ENCODE results near the gene TUFM. TPM values are rescaled to one million over a fixed set of nuclear protein-coding genes. Genes with fewer than 3 reads are reported as not detected.
"Not testable (repeated sequence)": the region's sequence is repeated elsewhere in the genome, so short reads cannot be mapped to it uniquely, and the experiment has no call there.

TUFM gene
- total RNA-seq, 1 experiment from 2014 or later, result 198 TPM

DNA sequence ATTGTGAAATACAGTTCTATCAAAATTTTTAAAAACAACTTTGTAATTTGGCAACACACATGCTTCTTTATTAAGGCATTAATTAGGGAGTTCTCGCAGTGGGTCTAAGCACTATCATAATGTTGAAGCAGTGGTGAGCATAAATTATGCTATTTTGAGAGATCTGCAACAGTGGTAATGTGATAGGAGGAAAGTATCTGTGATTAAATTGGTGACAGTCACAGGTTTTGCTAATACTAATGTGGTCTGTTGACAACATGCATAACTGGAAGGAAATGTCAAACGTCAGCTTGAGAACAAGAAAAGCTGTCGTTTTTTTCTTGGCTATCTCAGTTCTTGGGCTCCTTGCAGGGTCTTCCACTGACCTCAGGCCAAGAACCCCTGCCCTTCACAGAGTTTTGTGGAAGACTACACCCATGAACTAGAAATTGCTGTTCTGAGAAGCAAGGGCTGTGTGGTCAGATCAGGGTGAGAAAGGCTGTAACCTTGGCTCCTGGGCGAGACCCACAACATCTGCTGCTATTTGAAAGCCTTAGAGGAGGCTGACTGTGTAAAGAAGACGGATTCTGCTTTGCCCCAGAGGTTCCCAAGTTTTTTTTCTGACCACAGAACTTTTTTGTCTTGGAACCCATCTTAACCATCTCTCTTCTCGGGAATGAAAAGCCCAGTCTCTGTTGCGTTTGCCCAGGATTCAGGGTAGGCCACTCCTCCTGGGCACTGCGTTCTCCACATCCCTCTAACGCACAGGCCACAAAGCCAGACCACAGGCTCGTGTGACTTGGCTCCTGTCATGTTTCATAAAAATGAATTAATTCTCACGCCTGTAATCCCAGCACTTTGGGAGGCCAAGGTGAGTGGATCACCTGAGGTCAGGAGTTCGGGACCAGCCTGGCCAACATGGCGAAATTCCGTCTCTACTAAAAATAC lies 46.1 kb upstream of the TUFM start:
- H3K36me3 Mint-ChIP-seq (ENCODE audit: insufficient read depth, unreplicated experiment), result no peaks in the 10 kb centered on the region
- H3K27ac Mint-ChIP-seq (ENCODE audit: low read depth, unreplicated experiment), result no peak overlapping the region
- TF ChIP-seq, protein P1, sequence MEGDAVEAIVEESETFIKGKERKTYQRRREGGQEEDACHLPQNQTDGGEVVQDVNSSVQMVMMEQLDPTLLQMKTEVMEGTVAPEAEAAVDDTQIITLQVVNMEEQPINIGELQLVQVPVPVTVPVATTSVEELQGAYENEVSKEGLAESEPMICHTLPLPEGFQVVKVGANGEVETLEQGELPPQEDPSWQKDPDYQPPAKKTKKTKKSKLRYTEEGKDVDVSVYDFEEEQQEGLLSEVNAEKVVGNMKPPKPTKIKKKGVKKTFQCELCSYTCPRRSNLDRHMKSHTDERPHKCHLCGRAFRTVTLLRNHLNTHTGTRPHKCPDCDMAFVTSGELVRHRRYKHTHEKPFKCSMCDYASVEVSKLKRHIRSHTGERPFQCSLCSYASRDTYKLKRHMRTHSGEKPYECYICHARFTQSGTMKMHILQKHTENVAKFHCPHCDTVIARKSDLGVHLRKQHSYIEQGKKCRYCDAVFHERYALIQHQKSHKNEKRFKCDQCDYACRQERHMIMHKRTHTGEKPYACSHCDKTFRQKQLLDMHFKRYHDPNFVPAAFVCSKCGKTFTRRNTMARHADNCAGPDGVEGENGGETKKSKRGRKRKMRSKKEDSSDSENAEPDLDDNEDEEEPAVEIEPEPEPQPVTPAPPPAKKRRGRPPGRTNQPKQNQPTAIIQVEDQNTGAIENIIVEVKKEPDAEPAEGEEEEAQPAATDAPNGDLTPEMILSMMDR (IDR thresholded peaks at IDR 0.05; ENCODE audit: unreplicated experiment), result no peak
- no TSS peak for BruUV-seq (replicated peaks)
- ChIA-PET POLR2A (no interaction called here), CTCF (interaction anchor here (1.3 kb wide), 1 partner anchor 53 kb away, joined by 8 read pairs; no protein-coding TSS in a partner anchor)
- H3K4me1 Mint-ChIP-seq (ENCODE audit: insufficient read depth, unreplicated experiment), result no peaks in the 10 kb centered on the region
- H3K4me3 Mint-ChIP-seq (ENCODE audit: unreplicated experiment), result no peak overlapping the region
- H3K27me3 Mint-ChIP-seq (ENCODE audit: insufficient read depth, unreplicated experiment), result no peaks in the 10 kb centered on the region
- H3K9me3 Mint-ChIP-seq (ENCODE audit: unreplicated experiment), result no peaks in the 10 kb centered on the region
- no peak for DNase-seq (ENCODE audit: unreplicated experiment)
- intact Hi-C loops (cut with micrococcal nuclease), result no loop called here

DNA sequence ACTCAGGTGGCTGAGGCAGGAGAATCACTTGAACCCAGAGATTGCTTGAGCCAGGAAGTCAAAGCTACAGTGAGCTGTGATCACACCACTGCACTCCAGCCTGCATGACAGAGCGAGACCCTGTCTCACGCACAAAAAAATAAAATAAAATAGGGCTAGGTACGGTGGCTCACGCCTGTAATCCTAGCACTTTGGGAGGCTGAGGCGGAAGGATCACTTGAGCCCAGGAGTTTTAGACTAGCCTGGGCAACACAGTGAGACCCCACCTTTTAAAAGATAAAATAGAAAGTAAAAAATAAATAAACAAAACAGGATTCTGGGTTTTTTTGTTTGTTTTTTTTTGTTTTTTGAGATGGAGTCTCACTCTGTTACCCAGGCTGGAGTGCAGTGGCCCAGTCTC lies 44.2 kb upstream of the TUFM start:
- H3K36me3 Mint-ChIP-seq (ENCODE audit: insufficient read depth, unreplicated experiment); intact Hi-C loops (cut with micrococcal nuclease); DNase-seq (ENCODE audit: unreplicated experiment); H3K27ac Mint-ChIP-seq (ENCODE audit: low read depth, unreplicated experiment); H3K9me3 Mint-ChIP-seq (ENCODE audit: unreplicated experiment); H3K4me1 Mint-ChIP-seq (ENCODE audit: insufficient read depth, unreplicated experiment); H3K4me3 Mint-ChIP-seq (ENCODE audit: unreplicated experiment); BruUV-seq (replicated peaks); H3K27me3 Mint-ChIP-seq (ENCODE audit: insufficient read depth, unreplicated experiment): not testable (repeated sequence)
- ChIA-PET CTCF (interaction anchor here (0.6 to 1.3 kb wide), 5 partner anchors 15 to 857 kb away, joined by 3 to 8 read pairs (median 4); no protein-coding TSS in a partner anchor), POLR2A (interaction anchor here (1.6 kb wide), 1 partner anchor 11 kb away, joined by 6 read pairs; no protein-coding TSS in a partner anchor)

DNA sequence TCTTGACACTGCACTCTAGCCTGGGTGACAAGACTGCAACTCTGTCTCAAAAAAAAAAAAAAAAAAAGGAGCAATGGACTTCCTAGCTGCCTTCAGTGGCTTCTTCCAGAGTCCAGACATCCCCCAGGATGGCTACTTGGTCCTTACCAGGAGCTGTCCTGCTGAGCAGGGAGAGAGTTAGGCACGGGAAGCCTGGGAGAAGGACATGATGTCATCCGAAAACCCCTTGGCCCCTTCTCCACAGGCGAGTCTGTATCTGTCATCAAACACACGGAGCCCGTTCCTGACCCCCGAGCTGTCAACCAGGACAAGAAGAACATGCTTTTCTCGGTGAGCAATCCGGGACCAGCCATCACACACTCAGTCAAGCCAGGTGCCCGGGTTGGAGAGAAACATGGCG lies 40.8 kb upstream of the TUFM start:
- no peak overlapping the region for H3K27ac Mint-ChIP-seq (ENCODE audit: low read depth, unreplicated experiment)
- no peak for DNase-seq (ENCODE audit: unreplicated experiment)
- BruUV-seq (replicated peaks), result no TSS peak

DNA sequence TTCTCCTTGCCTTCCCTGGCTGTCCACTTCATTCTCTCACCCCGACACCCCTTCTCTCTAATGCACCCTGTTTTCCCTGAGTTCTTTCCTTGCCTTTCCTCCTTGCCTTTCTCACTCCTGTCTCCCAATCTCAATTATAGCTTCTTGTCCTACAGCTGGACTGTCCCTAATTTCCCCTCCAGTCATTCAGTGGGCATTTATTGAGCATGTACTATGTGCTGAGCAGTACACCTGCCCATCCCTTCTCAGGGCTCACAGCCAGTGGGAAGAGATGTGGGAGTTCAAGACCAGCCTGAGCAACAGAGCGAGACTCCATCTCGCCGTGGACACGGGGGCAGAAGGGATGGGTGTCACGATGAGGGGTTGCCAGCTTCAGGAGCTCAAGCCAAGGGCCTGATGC lies 37.9 kb upstream of the TUFM start:
- no peaks in the 10 kb centered on the region for H3K9me3 Mint-ChIP-seq (ENCODE audit: unreplicated experiment)
- TF ChIP-seq, protein P1 (IDR thresholded peaks at IDR 0.05; ENCODE audit: unreplicated experiment), result no peak
- ChIA-PET CTCF (interaction anchor here (1.4 kb wide), 1 partner anchor 11 kb away, joined by 3 read pairs; no protein-coding TSS in a partner anchor), POLR2A (interaction anchor here (1.2 kb wide), 1 partner anchor 37 kb away, joined by 3 read pairs; no protein-coding TSS in a partner anchor)
- H3K36me3 Mint-ChIP-seq (ENCODE audit: insufficient read depth, unreplicated experiment), result no peaks in the 10 kb centered on the region
- DNase-seq (ENCODE audit: unreplicated experiment), result no peak
- no peaks in the 10 kb centered on the region for H3K4me1 Mint-ChIP-seq (ENCODE audit: insufficient read depth, unreplicated experiment)
- H3K27ac Mint-ChIP-seq (ENCODE audit: low read depth, unreplicated experiment), result no peak overlapping the region
- intact Hi-C loops (cut with micrococcal nuclease), result no loop called here
- BruUV-seq (replicated peaks), result no TSS peak
- H3K4me3 Mint-ChIP-seq (ENCODE audit: unreplicated experiment), result no peak overlapping the region
- peaks cover 12% of the 10 kb centered on the region for H3K27me3 Mint-ChIP-seq (ENCODE audit: insufficient read depth, unreplicated experiment)

More for the DNA sequence above, 40.8 kb upstream of the TUFM start:
- no peak overlapping the region for H3K4me3 Mint-ChIP-seq (ENCODE audit: unreplicated experiment)
- intact Hi-C loops (cut with micrococcal nuclease), result no loop called here
- no peaks in the 10 kb centered on the region for H3K9me3 Mint-ChIP-seq (ENCODE audit: unreplicated experiment)
- TF ChIP-seq, protein P1 (IDR thresholded peaks at IDR 0.05; ENCODE audit: unreplicated experiment), result no peak
- ChIA-PET POLR2A (no interaction called here), CTCF (interaction anchor here (0.7 kb wide), 1 partner anchor 23 kb away, joined by 3 read pairs; no protein-coding TSS in a partner anchor)
- no peaks in the 10 kb centered on the region for H3K36me3 Mint-ChIP-seq (ENCODE audit: insufficient read depth, unreplicated experiment)
- H3K4me1 Mint-ChIP-seq (ENCODE audit: insufficient read depth, unreplicated experiment), result no peaks in the 10 kb centered on the region
- peaks cover 12% of the 10 kb centered on the region for H3K27me3 Mint-ChIP-seq (ENCODE audit: insufficient read depth, unreplicated experiment)
